Left cardiac atrium (tissue), 4 donors: Measurements from ENCODE around the gene SNX8. TPM values are rescaled to one million over a fixed set of nuclear protein-coding genes. Genes with fewer than 3 reads are reported as not detected.

Experiments used
- ATAC-seq, 2 donors: fragments of 200-7000 bp; cut with Tn5 transposase; one replicate each; pipeline ENCODE4 v1.9.1; 2020; ENCODE audit warnings: mild to moderate bottlenecking in 2 of 2, moderate library complexity in 2 of 2
- DNase-seq: peaks from one replicate; pipeline ENCODE4 v3.0.0-alpha.2; 2020
- intact Hi-C, 2 donors: fragments of 100-400 bp; cut with DNase I; formaldehyde crosslinking; loops; one replicate each; pipeline versions ENCODE4 v1.14.1 to v1.15.1; 2022 to 2023
- total RNA-seq, 2 donors: library from RNA; stranded (reverse); fragmentation: NEBNext Ultra II Directional; extraction: Animal tissue kit (Norgen Biotek cat#: 25700); gene quantifications; one replicate each; pipeline ENCODE4 v1.2.1, GENCODE V29; 2021
- donor health status: DM: no; HTN: yes; CAD: no.
- donor health status: DM: no; HTN: yes; CAD: no; lungs with severe emphysema.
- donor health status: DM: yes; HTN: yes; CAD: no.
- donor health status: Dilated cardiomyopathy.

Gene SNX8
- total RNA-seq, 2 donors from 2014 or later, result 31.3 to 38.5 TPM

DNA sequence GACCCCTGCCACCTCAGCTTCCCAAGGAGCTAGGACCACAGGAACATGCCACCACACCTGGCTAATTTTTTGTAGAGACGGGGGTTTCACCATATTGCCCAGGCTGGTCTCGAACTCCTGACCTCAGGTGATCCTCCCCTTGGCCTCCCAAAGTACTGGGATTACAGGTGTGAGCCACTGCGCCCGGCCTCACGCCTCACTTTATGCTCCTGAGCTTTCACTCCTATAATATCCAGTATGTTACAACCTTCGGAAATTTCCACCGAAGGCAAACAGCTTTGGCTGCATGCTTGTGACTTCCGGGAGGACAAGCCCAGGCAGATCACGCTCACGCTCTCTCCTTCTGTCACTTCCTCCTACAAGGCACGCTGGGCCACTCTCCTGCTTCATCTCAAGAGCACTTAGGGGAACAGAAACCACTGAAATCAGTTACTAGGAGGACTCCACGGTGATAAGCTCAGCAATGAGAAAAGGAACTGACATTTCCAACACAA lies 77.1 kb downstream of the SNX8 start:
- intact Hi-C loops, result no loop called here
- DNase-seq (no peak), ATAC-seq (no peak)

DNA sequence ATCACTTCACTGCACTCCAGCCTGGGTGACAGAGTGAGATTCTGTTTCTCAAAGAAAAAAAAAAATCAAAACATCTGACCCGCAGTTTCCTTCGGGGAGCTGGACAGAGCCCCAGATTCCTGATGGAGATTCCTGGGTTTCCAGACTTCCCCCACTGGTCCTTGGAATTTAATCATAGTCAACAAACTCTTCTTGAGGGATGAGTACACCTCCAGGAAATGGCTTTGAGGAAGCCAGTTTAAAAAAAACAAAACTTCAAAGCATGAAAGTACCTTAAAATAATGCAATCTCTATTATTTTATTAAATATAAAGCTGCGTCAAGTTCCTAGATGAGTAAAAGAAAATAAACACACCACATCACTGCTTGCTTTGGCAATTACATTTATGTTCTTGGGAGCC lies 80.3 kb downstream of the SNX8 start:
- ATAC-seq (no peak), DNase-seq (no peak)
- intact Hi-C loops, result no loop called here

GRCh38 chr7:2232766-2233520 lies 81.3 kb downstream of the SNX8 start, which contains the start of gene MAD1L1:
MAD1L1 (minus strand) TSS chr7:2232945; CDS start chr7:2230133, 2,812 bp downstream.
- DNase-seq, result peak; percentile 93
- intact Hi-C loops, result no loop called here
- ATAC-seq, result peak; percentile 92 to 93

GRCh38 chr7:2231992-2232765 lies 82.1 kb downstream of the SNX8 start:
- intact Hi-C loops, result no loop called here
- no peak for DNase-seq
- peak; percentile 45 to 52 for ATAC-seq

GRCh38 chr7:2230882-2231281 lies 83.4 kb downstream of the SNX8 start:
- ATAC-seq (no peak), DNase-seq (no peak)
- intact Hi-C loops, result no loop called here

- no peak for DNase-seq
- no peak for ATAC-seq
- intact Hi-C loops, result no loop called here
Observed at GRCh38 chr7:2230226-2230625, 84.0 kb downstream of the SNX8 start.

- DNase-seq (no peak), ATAC-seq (no peak)
- intact Hi-C loops, result no loop called here
Observed at GRCh38 chr7:2229467-2229866, 84.8 kb downstream of the SNX8 start.

DNA sequence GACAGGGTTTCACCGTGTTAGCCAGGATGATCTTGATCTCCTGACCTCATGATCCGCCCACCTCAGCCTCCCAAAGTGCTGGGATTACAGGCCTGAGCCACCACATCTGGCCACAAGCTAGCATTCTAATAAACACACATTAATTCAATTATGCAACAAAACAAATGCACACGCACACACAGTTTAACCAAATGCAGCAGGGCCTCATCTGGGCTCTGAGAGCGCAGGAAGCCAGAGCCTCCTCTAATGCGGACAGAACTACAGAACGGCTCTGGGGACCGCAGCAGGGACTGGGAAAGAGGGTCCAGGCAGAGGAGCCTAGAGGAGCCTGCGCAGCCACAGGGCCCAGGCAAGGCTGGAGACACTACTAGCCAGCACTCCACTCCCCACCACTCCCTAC lies 85.3 kb downstream of the SNX8 start:
- intact Hi-C loops, result no loop called here
- DNase-seq, result no peak
- ATAC-seq, result no peak

DNA sequence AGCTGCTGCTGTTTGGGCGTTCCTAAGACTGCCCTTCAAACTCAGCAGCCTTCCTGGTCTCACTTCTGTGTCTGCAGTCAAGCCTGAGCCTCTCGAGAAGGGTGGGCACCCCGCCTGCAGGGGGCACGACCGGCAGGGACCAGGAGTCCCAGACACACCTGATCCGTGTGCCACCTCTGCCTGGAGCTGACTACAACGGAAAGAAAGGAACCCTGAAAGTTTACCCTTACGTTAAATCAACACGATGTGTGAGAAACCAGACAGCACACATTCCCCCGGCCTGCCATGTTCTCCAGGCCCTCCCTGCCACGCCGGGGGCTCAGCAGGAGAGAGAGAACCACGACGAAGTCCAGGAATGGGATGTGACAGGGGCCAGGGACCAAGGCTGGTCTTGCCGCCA lies 86.5 kb downstream of the SNX8 start:
- DNase-seq, result no peak
- no peak for ATAC-seq
- intact Hi-C loops, result no loop called here

DNA sequence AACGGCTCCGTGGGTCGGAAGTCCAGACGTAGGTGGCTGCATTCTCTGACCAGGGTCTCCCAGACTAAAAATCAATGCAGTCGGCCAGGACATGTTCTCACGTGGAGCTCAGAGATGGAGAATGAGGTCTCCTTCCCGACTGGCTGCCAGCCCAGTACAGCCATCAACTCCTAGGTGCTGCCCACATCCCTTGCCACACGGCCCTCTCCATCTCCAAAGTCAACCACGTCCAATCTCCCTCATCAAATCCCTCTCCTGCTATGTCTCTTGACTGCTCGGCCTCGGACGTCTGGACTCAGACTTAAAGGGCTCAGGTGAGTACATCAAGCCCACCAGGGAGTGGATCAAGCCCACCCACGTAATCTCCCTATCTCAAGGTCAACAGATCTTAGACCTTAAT lies 88.4 kb downstream of the SNX8 start:
- no peak for ATAC-seq
- DNase-seq, result no peak
- intact Hi-C loops, result no loop called here

GRCh38 chr7:2225336-2225735 lies 88.9 kb downstream of the SNX8 start:
- intact Hi-C loops, result no loop called here
- no peak for ATAC-seq
- no peak for DNase-seq

DNA sequence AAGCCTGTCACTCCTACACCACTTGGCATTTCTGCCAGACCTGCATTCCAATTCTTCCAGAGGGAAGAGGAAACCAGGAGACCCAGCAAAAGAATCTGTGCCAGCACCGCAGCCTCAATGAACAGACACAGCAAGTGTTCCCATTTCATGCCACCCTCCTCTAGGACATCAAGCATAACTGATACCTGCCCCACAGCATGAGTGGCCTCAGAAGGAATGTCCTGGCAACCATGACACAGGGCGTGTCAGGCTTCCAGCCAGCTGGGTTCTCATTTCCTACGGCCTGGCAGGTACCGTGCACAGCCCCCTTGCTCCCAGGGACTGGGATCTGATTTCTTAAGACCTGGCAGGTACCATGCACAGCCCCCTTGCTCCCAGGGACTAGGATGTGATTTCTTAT lies 89.3 kb downstream of the SNX8 start:
- intact Hi-C loops, result no loop called here
- DNase-seq (no peak), ATAC-seq (no peak)

DNA sequence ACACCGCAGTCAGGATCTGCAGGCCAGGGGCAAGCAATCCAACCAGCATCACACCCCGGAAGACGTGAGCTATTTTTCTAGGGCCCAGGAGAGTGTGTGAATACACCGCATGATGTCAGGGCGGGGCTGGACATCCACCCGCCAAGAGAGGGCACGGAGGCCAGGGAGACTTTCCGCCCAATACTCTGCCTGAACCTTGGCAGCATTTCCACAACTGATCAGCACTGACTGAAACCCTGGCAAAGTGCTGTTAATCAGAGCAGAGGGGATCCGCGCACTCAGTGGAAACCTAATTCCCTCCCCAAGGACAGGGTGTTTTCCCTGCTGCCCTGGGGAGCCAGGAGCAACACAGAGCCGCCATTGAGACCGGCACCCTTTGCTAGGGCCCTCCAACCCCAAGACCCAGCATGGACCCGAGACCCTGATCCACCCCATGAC lies 89.7 kb downstream of the SNX8 start:
- DNase-seq (no peak), ATAC-seq (peak in 1 of 2 donors; percentile 17)
- intact Hi-C loops, result no loop called here

GRCh38 chr7:2223321-2223720 lies 90.9 kb downstream of the SNX8 start:
- DNase-seq (no peak), ATAC-seq (no peak)
- intact Hi-C loops, result no loop called here

DNA sequence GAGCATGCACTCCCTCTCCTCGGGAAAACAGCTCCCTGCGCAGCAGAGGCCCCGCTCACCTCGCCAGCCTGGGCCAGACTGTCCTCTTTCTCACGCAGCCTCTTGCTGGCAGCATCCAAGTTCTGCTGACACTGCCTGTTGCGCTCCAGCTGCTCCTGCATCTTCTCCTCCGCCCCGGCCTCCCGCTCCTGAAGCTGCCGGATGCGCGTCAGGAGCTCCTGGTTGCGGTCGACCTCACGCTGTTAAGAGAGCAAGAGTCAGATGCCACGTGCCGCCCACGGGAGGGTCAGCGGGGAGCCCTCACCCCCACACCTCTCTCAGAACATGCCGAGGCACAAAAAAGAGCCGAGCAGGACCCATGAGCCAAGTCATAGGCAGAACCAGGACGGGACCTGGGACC lies 91.7 kb downstream of the SNX8 start:
- intact Hi-C loops, result no loop called here
- no peak for DNase-seq

DNA sequence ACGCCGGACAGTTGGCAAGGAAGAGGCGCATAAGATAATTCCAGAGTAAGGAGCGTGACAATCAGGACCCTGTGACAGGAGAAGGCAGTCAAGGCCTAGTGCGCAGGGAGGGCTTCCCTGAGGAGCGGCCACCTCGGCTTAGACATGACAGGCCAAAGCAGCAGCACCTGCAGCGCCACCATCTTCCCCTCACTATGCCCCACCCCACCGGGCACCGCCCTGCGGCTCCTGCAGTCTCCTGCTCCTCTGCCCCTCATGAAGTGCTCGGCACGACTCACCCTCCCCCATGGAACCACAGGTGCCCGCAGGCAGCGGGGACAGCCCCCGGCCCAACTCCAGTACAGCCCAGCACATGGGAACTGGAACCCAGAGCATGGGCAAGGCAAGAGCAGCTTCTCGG lies 93.3 kb downstream of the SNX8 start:
- intact Hi-C loops, result no loop called here
- no peak for DNase-seq
- ATAC-seq, result no peak

More for the DNA sequence above, 91.7 kb downstream of the SNX8 start:
- no peak for ATAC-seq

- no peak for DNase-seq
- ATAC-seq, result no peak
- intact Hi-C loops, result no loop called here
Observed at GRCh38 chr7:2220506-2220905, 93.7 kb downstream of the SNX8 start.

DNA sequence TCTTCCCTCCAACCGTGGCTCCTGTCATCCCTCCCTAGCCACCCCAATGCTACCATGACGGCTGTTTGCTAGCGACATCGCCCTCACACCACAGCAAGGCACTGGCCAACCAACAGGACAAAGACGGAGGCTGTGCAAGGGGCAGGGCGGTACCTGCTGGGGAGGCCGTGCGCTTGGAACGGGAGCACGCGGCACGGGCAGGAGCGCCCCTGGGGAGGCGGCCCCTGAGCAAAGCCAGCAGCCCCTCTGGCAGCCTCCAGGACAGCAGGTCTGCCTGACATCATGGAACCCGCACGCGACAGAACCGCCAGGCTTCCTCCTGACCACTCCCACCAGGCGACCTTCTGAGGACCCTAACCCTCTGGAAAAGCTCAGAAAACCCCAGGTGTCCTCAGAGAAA lies 94.2 kb downstream of the SNX8 start:
- DNase-seq (no peak), ATAC-seq (no peak)
- intact Hi-C loops, result no loop called here

DNA sequence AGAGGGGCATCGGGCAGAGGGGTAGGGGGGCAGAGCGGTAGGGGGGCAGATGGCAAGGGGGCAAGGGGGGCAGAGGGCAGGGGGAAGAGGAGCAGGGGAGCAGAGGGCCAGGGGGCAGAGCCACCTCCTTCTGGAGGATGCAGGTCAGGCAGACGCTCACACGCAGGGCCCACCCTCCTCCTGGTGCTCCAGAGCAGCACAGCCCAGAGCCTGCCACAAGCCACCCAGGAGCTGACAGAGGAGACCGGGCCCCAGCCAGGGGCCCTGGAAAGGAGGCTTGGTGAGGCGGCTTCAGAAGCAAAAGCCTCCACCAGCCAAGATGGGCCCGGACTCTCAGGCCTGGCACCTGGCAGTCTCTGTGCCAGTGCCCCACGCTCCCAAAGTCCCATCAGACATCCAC lies 94.6 kb downstream of the SNX8 start:
- DNase-seq (no peak), ATAC-seq (no peak)
- intact Hi-C loops, result no loop called here

GRCh38 chr7:2219136-2219535 lies 95.1 kb downstream of the SNX8 start:
- ATAC-seq (no peak), DNase-seq (no peak)
- intact Hi-C loops, result no loop called here

DNA sequence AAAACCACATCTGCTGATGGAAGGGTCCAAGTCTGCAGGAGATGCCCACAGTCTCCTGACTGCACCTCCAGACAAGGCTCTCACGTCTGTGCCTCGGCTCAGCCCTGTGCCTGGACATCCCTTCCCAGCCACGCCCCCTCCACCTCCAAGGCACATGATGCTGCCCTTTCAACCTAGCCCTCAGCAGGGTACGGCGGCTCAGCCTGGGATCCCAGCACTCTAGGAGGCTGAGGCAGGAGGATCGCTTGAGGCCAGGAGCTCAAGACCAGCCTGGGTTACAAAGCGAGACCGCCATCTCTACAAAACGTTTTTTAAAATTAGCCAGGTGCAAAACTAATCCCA lies 95.8 kb downstream of the SNX8 start:
- intact Hi-C loops, result no loop called here
- no peak for DNase-seq
- no peak for ATAC-seq
